ENCODE data around the gene SERPING1. TPM values are rescaled to one million over a fixed set of nuclear protein-coding genes. Genes with fewer than 3 reads are reported as not detected.

SERPING1 gene
- total RNA-seq, 1 experiment from 2014 or later: 5.2 TPM

GRCh38 chr11:57614234-57614772 is 16.8 kb downstream of the SERPING1 start:
- Histone ChIP-seq H3K27ac (ENCODE audit: low read depth, low read length, poor library complexity, severe bottlenecking) (no peak overlapping the region), H3K4me3 (ENCODE audit: low read depth, low read length, poor library complexity, severe bottlenecking) (no peak overlapping the region), H3K36me3 (ENCODE audit: insufficient read depth, low read length, poor library complexity, severe bottlenecking) (no peaks in the 10 kb centered on the region), H3K4me1 (ENCODE audit: insufficient read depth, low read length, poor library complexity, severe bottlenecking) (no peaks in the 10 kb centered on the region), H3K9me3 (ENCODE audit: low read depth, low read length, poor library complexity, severe bottlenecking) (peaks cover under 1% of the 10 kb centered on the region), H3K27me3 (replicated peaks; ENCODE audit: insufficient read depth, low read depth, low read length, poor library complexity) (peaks cover 12% of the 10 kb centered on the region)
- intact Hi-C loops (cut with micrococcal nuclease; ENCODE audit: unreplicated experiment): no loop called here
- no peak for DNase-seq (ENCODE audit: low spot score)
- no TSS peak for BruUV-seq (replicated peaks)
- POLR2A ChIA-PET (ENCODE audit: low non-redundant PET): no interaction called here
- TF ChIP-seq EZH2 (IDR thresholded peaks at IDR 0.05; ENCODE audit: borderline replicate concordance, low read depth, low read length, poor library complexity, severe bottlenecking) (no peak), CTCF (conservative IDR thresholded peaks at IDR 0.05; ENCODE audit: low read depth, low read length) (no peak)
- CTCF ChIA-PET: interaction anchor here (0.6 kb wide), 1 partner anchor 212 kb away, joined by 3 read pairs; no protein-coding TSS in a partner anchor

- Histone ChIP-seq H3K4me3 (ENCODE audit: low read depth, low read length, poor library complexity, severe bottlenecking) (no peak overlapping the region), H3K27me3 (replicated peaks; ENCODE audit: insufficient read depth, low read depth, low read length, poor library complexity) (peaks cover 3% of the 10 kb centered on the region), H3K9me3 (ENCODE audit: low read depth, low read length, poor library complexity, severe bottlenecking) (peaks cover 8% of the 10 kb centered on the region), H3K4me1 (ENCODE audit: insufficient read depth, low read length, poor library complexity, severe bottlenecking) (no peaks in the 10 kb centered on the region), H3K27ac (ENCODE audit: low read depth, low read length, poor library complexity, severe bottlenecking) (no peak overlapping the region), H3K36me3 (ENCODE audit: insufficient read depth, low read length, poor library complexity, severe bottlenecking) (no peaks in the 10 kb centered on the region)
- BruUV-seq (replicated peaks): no TSS peak
- CTCF ChIA-PET: no interaction called here
- no peak for DNase-seq (ENCODE audit: low spot score)
- intact Hi-C loops (cut with micrococcal nuclease; ENCODE audit: unreplicated experiment): no loop called here
- TF ChIP-seq CTCF (conservative IDR thresholded peaks at IDR 0.05; ENCODE audit: low read depth, low read length): no peak
- TF ChIP-seq EZH2 (IDR thresholded peaks at IDR 0.05; ENCODE audit: borderline replicate concordance, low read depth, low read length, poor library complexity, severe bottlenecking): no peak
- POLR2A ChIA-PET (ENCODE audit: low non-redundant PET): no interaction called here
Observed at GRCh38 chr11:57615308-57615707, 17.8 kb downstream of the SERPING1 start.

- no peaks in the 10 kb centered on the region for H3K27me3 ChIP-seq (replicated peaks; ENCODE audit: insufficient read depth, low read depth, low read length, poor library complexity)
- no peaks in the 10 kb centered on the region for H3K36me3 ChIP-seq (ENCODE audit: insufficient read depth, low read length, poor library complexity, severe bottlenecking)
- CTCF ChIA-PET: no interaction called here
- H3K9me3 ChIP-seq (ENCODE audit: low read depth, low read length, poor library complexity, severe bottlenecking): peaks cover 8% of the 10 kb centered on the region
- no peaks in the 10 kb centered on the region for H3K4me1 ChIP-seq (ENCODE audit: insufficient read depth, low read length, poor library complexity, severe bottlenecking)
- POLR2A ChIA-PET (ENCODE audit: low non-redundant PET): no interaction called here
- H3K27ac ChIP-seq (ENCODE audit: low read depth, low read length, poor library complexity, severe bottlenecking): no peak overlapping the region
- TF ChIP-seq EZH2 (IDR thresholded peaks at IDR 0.05; ENCODE audit: borderline replicate concordance, low read depth, low read length, poor library complexity, severe bottlenecking) (no peak), CTCF (conservative IDR thresholded peaks at IDR 0.05; ENCODE audit: low read depth, low read length) (no peak)
- no peak for DNase-seq (ENCODE audit: low spot score)
- BruUV-seq (replicated peaks): no TSS peak
- no peak overlapping the region for H3K4me3 ChIP-seq (ENCODE audit: low read depth, low read length, poor library complexity, severe bottlenecking)
- intact Hi-C loops (cut with micrococcal nuclease; ENCODE audit: unreplicated experiment): no loop called here
Observed at GRCh38 chr11:57616595-57616994, 19.1 kb downstream of the SERPING1 start.

All from A673 (cell line).